Testis (tissue), 2 donors: ENCODE measurements around the gene UNC5B.

ENCODE experiments used
- CTCF ChIP-seq, 3 experiments: fragments of 450-650 bp in 2 of 3; fragments of 200-600 bp in 1 of 3; sonication (generic) in 1 of 3; IDR thresholded peaks; one replicate each; pipeline ENCODE4 v1.5.1; 2016 to 2019; ENCODE audit warnings: antibody characterized with exemption in 3 of 3, mild to moderate bottlenecking in 2 of 3, moderate library complexity in 1 of 3
- POLR2A ChIP-seq: fragments of 450-650 bp; IDR thresholded peaks from one replicate; pipeline ENCODE4 v1.6.1; 2017; ENCODE audit warnings: antibody characterized with exemption, mild to moderate bottlenecking, moderate library complexity

- TF ChIP-seq CTCF (IDR thresholded peaks at IDR 0.05) (peak in 2 of 3 experiments; percentile 28 to 54), POLR2A (no peak)
Observed at GRCh38 chr10:71270301-71271220, 58.2 kb downstream of the UNC5B start.
